Activated CD8-positive, alpha-beta T cell treated with anti-CD3 and anti-CD28 coated beads, Interleukin-2, amount 10 ng/mL, durations not matched to agents 7 days and 5 days (primary cell): ENCODE results near the gene RSL1D1. TPM values are rescaled to one million over a fixed set of nuclear protein-coding genes. Genes with fewer than 3 reads are reported as not detected.
"Not testable (repeated sequence)": the region's sequence is repeated elsewhere in the genome, so short reads cannot be mapped to it uniquely, and the experiment has no call there.

Experiments used
- ATAC-seq: fragments of 150-1000 bp; cut with Tn5 transposase; one replicate; pipeline ENCODE4 v1.10.0; 2021; ENCODE audit warnings: moderate library complexity
- CTCF ChIA-PET: fragments of 350-600 bp; sonication (Branson Sonifier 250); formaldehyde crosslinking; loops from one replicate; lab custom pipeline; 2021; ENCODE audit warnings: antibody characterized with exemption; lab: Charles Lee
- POLR2A ChIA-PET: fragments of 350-600 bp; sonication (Branson Sonifier 250); formaldehyde crosslinking; loops from one replicate; lab custom pipeline; 2021; ENCODE audit warnings: antibody characterized with exemption; lab: Charles Lee
- DNase-seq: peaks from one replicate; pipeline ENCODE4 v3.0.0-alpha.2; 2020
- H3K27ac Mint-ChIP-seq: one replicate; pipeline ENCODE4 v1.8.0; 2021; ENCODE audit warnings: mild to moderate bottlenecking, mixed read lengths
- H3K27me3 Mint-ChIP-seq: one replicate; pipeline ENCODE4 v1.8.0; 2021; ENCODE audit warnings: low read depth, mixed read lengths
- H3K36me3 Mint-ChIP-seq: one replicate; pipeline ENCODE4 v1.8.0; 2021; ENCODE audit warnings: low read depth, mixed read lengths
- H3K4me1 Mint-ChIP-seq: one replicate; pipeline ENCODE4 v1.8.0; 2021; ENCODE audit warnings: low read depth, mixed read lengths
- H3K4me3 Mint-ChIP-seq: one replicate; pipeline ENCODE4 v1.8.0; 2021; ENCODE audit warnings: mild to moderate bottlenecking, mixed read lengths
- H3K9me3 Mint-ChIP-seq: one replicate; pipeline ENCODE4 v1.8.0; 2022; ENCODE audit warnings: mixed read lengths; ENCODE audit not compliant: insufficient read depth
- total RNA-seq, 2 experiments: library from RNA; stranded (reverse); gene quantifications; one replicate each; pipeline ENCODE4 v1.2.3, GENCODE V29; 2021

RSL1D1 gene
- total RNA-seq, 2 experiments from 2014 or later, result 156 to 158 TPM

- H3K4me3 Mint-ChIP-seq, DNase-seq, H3K9me3 Mint-ChIP-seq, H3K27me3 Mint-ChIP-seq, H3K27ac Mint-ChIP-seq, ATAC-seq: not testable (repeated sequence)
- CTCF ChIA-PET, result interaction anchor here (1.9 to 8.4 kb wide), 2 partner anchors 12 to 42 kb away, joined by 6 to 124 read pairs; partner anchors contain the start of genes TXNDC11 and ZC3H7A
- POLR2A ChIA-PET, result interaction anchor here (0.7 to 10.3 kb wide), 4 partner anchors 11 to 48 kb away, joined by 3 to 149 read pairs (median 4); partner anchors contain the start of genes TXNDC11 and ZC3H7A
- Mint-ChIP-seq H3K36me3 (peaks cover 27% of the 10 kb centered on the region), H3K4me1 (peaks cover 63% of the 10 kb centered on the region)
Observed at GRCh38 chr16:11784980-11785599, 66.3 kb downstream of the RSL1D1 start.

GRCh38 chr16:11784381-11784780 is 67.0 kb downstream of the RSL1D1 start:
- H3K4me3 Mint-ChIP-seq, ATAC-seq, DNase-seq, H3K9me3 Mint-ChIP-seq, H3K27me3 Mint-ChIP-seq: not testable (repeated sequence)
- Mint-ChIP-seq H3K4me1 (peaks cover 62% of the 10 kb centered on the region), H3K36me3 (peaks cover 26% of the 10 kb centered on the region), H3K27ac (peak overlapping the region; percentile 65)
- POLR2A ChIA-PET, result interaction anchor here (1.6 to 10.3 kb wide), 2 partner anchors 11 to 16 kb away, joined by 3 to 149 read pairs; partner anchors contain the start of gene ZC3H7A
- CTCF ChIA-PET, result interaction anchor here (0.8 to 8.4 kb wide), 2 partner anchors 8 to 13 kb away, joined by 3 to 124 read pairs; partner anchors contain the start of gene ZC3H7A

DNA sequence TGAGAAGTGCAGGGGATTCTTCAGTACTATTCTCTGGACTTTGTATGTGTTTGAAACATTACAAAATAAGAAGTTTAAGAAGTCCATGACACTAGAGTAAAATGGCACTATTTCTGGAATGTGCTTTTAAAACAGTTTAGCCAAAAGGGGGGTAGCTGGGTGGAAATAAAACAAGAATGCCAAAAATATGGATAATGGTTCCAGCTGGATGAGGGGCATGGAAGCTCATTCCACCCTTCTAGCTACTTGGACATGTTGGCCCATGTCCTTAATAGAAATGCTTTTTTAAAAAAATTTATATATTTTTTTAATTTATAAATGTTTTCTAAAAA is 67.3 kb downstream of the RSL1D1 start:
- ATAC-seq (no peak), DNase-seq (no peak)
- Mint-ChIP-seq H3K27me3 (no peaks in the 10 kb centered on the region), H3K27ac (peak overlapping the region; percentile 91), H3K4me3 (peak overlapping the region; percentile 65), H3K9me3 (no peaks in the 10 kb centered on the region), H3K36me3 (peaks cover 28% of the 10 kb centered on the region), H3K4me1 (peaks cover 62% of the 10 kb centered on the region)
- ChIA-PET POLR2A (interaction anchor here (10.3 kb wide), 1 partner anchor 12 kb away, joined by 149 read pairs; the partner anchor contains the start of gene ZC3H7A), CTCF (interaction anchor here (0.8 to 8.4 kb wide), 2 partner anchors 8 to 13 kb away, joined by 3 to 124 read pairs; partner anchors contain the start of gene ZC3H7A)

Other genes with a start within 250 kb of the RSL1D1 start
- 10 to 100 TPM; 27.3 to 28.9 TPM for gene SNN, start 183.1 kb downstream of the RSL1D1 start, total RNA-seq
- 10 to 100 TPM; 30.1 to 34.4 TPM for gene TXNDC11, start 108.7 kb downstream of the RSL1D1 start, total RNA-seq
- gene ZC3H7A, start 54.3 kb downstream of the RSL1D1 start, total RNA-seq, result 10 to 100 TPM; 58.9 TPM
- 100 to 1,000 TPM; 110 to 114 TPM for gene GSPT1, start 64.4 kb upstream of the RSL1D1 start, total RNA-seq
- gene NPIPB2, start 90.5 kb upstream of the RSL1D1 start, total RNA-seq, result 10 to 100 TPM; 12.0 to 17.9 TPM
- not detected for gene TNFRSF17, start 113.7 kb upstream of the RSL1D1 start, total RNA-seq
- gene SNX29, start 125.2 kb upstream of the RSL1D1 start, total RNA-seq, result 10 to 100 TPM; 15.4 to 18.5 TPM